ENCODE measurements around the gene DUSP19. TPM values are rescaled to one million over a fixed set of nuclear protein-coding genes. Genes with fewer than 3 reads are reported as not detected.

Gene DUSP19
- total and polyA plus RNA-seq, 10 of the 15 experiments (the other 5 are each of a cell fraction or from before 2014, with no cell fraction given) = 0.16 to 1.7 (median 0.57) TPM

DNA sequence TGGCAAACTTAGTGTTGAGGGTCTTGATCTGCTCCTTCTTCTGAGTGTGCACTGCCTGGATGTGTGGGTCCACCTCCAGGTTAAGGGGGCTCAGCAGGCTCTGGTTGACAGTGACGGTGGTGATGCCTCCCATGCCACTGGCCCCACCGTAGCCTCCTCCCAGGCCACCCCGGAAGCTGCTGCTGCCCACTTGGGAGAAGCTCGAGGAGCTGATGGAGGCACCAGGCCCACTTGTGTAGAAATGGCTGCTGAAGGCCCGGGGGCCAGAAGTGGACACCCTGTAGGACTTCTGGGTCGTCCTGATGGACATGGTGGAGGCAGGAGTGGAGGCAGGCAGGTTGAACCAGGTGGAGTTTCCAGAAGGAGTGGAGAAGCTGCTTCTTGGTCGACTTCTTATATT is 6.4 kb upstream of the DUSP19 start:
- ChIA-PET RAD21 (ENCODE audit: unreplicated experiment) (no interaction called here), CTCF (interaction anchor here (1.2 kb wide), 2 partner anchors 13 to 176 kb away, joined by 3 to 4 read pairs; no protein-coding TSS in a partner anchor), SMC1A (ENCODE audit: uncharacterized antibody, unreplicated experiment) (no interaction called here), POLR2A (no interaction called here)
- H3K4me2 ChIP-seq (ENCODE audit: control insufficient read depth, insufficient read depth) = no peak overlapping the region
- no peaks in the 10 kb centered on the region for H3K79me2 ChIP-seq (ENCODE audit: control insufficient read depth, insufficient read depth, low read length)
- H3K27me3 ChIP-seq (replicated peaks in 1 of 2; ENCODE audit: control insufficient read depth in 2 of 2, insufficient read depth in 2 of 2, low read length in 1 of 2) = no peaks in the 10 kb centered on the region; a peak in 1 of 4 replicates
- no peaks in the 10 kb centered on the region for H4K20me1 ChIP-seq (ENCODE audit: control insufficient read depth, insufficient read depth)
- H3K4me1 ChIP-seq (ENCODE audit: control insufficient read depth, insufficient read depth, low read length) = no peaks in the 10 kb centered on the region
- H3K9ac ChIP-seq (ENCODE audit: control insufficient read depth, insufficient read depth, low read length) = no peak overlapping the region
- intact Hi-C loops (cut with micrococcal nuclease; ENCODE audit: unreplicated experiment) = no loop called here
- DNase-seq (ENCODE audit: low read depth, low spot score) (no peak), FAIRE-seq (no peak), ATAC-seq (no peak)
- no peaks in the 10 kb centered on the region; the same call in 1 of the 3 replicates for H3K9me3 ChIP-seq (replicated peaks; ENCODE audit: control insufficient read depth, insufficient read depth, low read length)
- H3K4me3 ChIP-seq = no peak overlapping the region
- TF ChIP-seq EZH2 (IDR thresholded peaks at IDR 0.05; ENCODE audit: borderline replicate concordance, control insufficient read depth, low read depth, low read length) (no peak), MAX (IDR thresholded peaks at IDR 0.05; ENCODE audit: low read depth, low read length) (no peak), CTCF (IDR thresholded peaks at IDR 0.05 in 2 of 3, conservative IDR thresholded peaks at IDR 0.05 in 1 of 3; ENCODE audit: control insufficient read depth in 2 of 3, extremely low read depth in 1 of 3, insufficient read depth in 1 of 3, low read depth in 3 of 3, low read length in 3 of 3) (no peak), SIN3A (IDR thresholded peaks at IDR 0.05; ENCODE audit: low read depth, low read length) (no peak), NR2C1 (IDR thresholded peaks at IDR 0.05) (no peak), SMARCA5 (IDR thresholded peaks at IDR 0.05) (no peak), SRF (IDR thresholded peaks at IDR 0.05; ENCODE audit: low read depth in 2 of 2, low read length in 2 of 2) (no peak), RCOR1 (conservative IDR thresholded peaks at IDR 0.05; ENCODE audit: low read depth, low read length) (no peak), PBX3 (IDR thresholded peaks at IDR 0.05; ENCODE audit: insufficient replicate concordance, low read depth, low read length) (no peak), GATAD2B (conservative IDR thresholded peaks at IDR 0.05; ENCODE audit: low read depth) (no peak), ZNF24 (IDR thresholded peaks at IDR 0.05) (no peak), ETV6 (conservative IDR thresholded peaks at IDR 0.05 in 1 of 2, IDR thresholded peaks at IDR 0.05 in 1 of 2; ENCODE audit: borderline replicate concordance in 1 of 2, low read depth in 1 of 2) (no peak)
- TF ChIP-seq, protein P1, sequence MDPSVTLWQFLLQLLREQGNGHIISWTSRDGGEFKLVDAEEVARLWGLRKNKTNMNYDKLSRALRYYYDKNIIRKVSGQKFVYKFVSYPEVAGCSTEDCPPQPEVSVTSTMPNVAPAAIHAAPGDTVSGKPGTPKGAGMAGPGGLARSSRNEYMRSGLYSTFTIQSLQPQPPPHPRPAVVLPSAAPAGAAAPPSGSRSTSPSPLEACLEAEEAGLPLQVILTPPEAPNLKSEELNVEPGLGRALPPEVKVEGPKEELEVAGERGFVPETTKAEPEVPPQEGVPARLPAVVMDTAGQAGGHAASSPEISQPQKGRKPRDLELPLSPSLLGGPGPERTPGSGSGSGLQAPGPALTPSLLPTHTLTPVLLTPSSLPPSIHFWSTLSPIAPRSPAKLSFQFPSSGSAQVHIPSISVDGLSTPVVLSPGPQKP (IDR thresholded peaks at IDR 0.05; ENCODE audit: low read depth, low read length) = no peak
- TF ChIP-seq, protein P2, sequence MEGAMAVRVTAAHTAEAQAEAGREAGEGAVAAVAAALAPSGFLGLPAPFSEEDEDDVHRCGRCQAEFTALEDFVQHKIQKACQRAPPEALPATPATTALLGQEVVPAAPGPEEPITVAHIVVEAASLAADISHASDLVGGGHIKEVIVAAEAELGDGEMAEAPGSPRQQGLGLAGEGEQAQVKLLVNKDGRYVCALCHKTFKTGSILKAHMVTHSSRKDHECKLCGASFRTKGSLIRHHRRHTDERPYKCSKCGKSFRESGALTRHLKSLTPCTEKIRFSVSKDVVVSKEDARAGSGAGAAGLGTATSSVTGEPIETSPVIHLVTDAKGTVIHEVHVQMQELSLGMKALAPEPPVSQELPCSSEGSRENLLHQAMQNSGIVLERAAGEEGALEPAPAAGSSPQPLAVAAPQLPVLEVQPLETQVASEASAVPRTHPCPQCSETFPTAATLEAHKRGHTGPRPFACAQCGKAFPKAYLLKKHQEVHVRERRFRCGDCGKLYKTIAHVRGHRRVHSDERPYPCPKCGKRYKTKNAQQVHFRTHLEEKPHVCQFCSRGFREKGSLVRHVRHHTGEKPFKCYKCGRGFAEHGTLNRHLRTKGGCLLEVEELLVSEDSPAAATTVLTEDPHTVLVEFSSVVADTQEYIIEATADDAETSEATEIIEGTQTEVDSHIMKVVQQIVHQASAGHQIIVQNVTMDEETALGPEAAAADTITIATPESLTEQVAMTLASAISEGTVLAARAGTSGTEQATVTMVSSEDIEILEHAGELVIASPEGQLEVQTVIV (IDR thresholded peaks at IDR 0.05; ENCODE audit: borderline replicate concordance, partially characterized antibody) = no peak
- H2AFZ ChIP-seq (ENCODE audit: control insufficient read depth, low read depth, low read length) = no peak overlapping the region
- no peak overlapping the region for H3K27ac ChIP-seq (ENCODE audit: control insufficient read depth, insufficient read depth)
- 28% methylated on average over 7 of the region's 7 CpGs for WGBS (ENCODE audit: insufficient coverage, insufficient replicate concordance, low lambda C conversion rate, missing lambda C conversion rate)
- no TSS peak for BruUV-seq (replicated peaks)
- in situ Hi-C loops (cut with MboI) = no loop called here
- H3K36me3 ChIP-seq (ENCODE audit: control insufficient read depth in 2 of 2, insufficient read depth in 2 of 2, low read length in 1 of 2) = no peaks in the 10 kb centered on the region
